GM23248 (cell line): Measurements from ENCODE around the gene SPPL3. TPM values are rescaled to one million over a fixed set of nuclear protein-coding genes. Genes with fewer than 3 reads are reported as not detected.

ENCODE experiments used
- DNase-seq: peaks from one replicate; pipeline ENCODE4 v3.0.0-alpha.2; 2015
- H2AFZ ChIP-seq: fragments of 200-600 bp; sonication (generic); 2 replicates; pipeline ENCODE4 v1.6.1; 2016; ENCODE audit warnings: antibody characterized with exemption
- H3F3A ChIP-seq: fragments of 200-600 bp; sonication (generic); 2 replicates; pipeline ENCODE4 v1.6.1; 2016; ENCODE audit warnings: mild to moderate bottlenecking, antibody characterized with exemption, mixed run types; ENCODE audit not compliant: insufficient read depth
- H3K27ac ChIP-seq: fragments of 200-600 bp; sonication (generic); 2 replicates; pipeline ENCODE4 v1.5.1; 2016; ENCODE audit warnings: mild to moderate bottlenecking
- H3K27me3 ChIP-seq: fragments of 200-600 bp; sonication (generic); replicated peaks from 2 replicates; pipeline ENCODE4 v1.6.1; 2016; ENCODE audit warnings: mild to moderate bottlenecking; ENCODE audit not compliant: insufficient read depth
- H3K36me3 ChIP-seq: fragments of 200-600 bp; sonication (generic); 2 replicates; pipeline ENCODE4 v1.6.1; 2016; ENCODE audit warnings: low read depth, mild to moderate bottlenecking
- H3K4me1 ChIP-seq: fragments of 200-600 bp; sonication (generic); 2 replicates; pipeline ENCODE4 v1.6.1; 2016; ENCODE audit warnings: mild to moderate bottlenecking; ENCODE audit not compliant: insufficient read depth
- H3K4me2 ChIP-seq: fragments of 200-600 bp; sonication (generic); one replicate; pipeline ENCODE4 v1.6.1; 2016; ENCODE audit warnings: mild to moderate bottlenecking; ENCODE audit not compliant: unreplicated experiment
- H3K4me3 ChIP-seq: fragments of 200-600 bp; sonication (generic); 2 replicates; pipeline ENCODE4 v1.5.1; 2016; ENCODE audit warnings: mild to moderate bottlenecking
- H3K79me2 ChIP-seq: fragments of 200-600 bp; sonication (generic); 2 replicates; pipeline ENCODE4 v1.6.1; 2016; ENCODE audit warnings: mild to moderate bottlenecking; ENCODE audit not compliant: insufficient read depth
- H3K9ac ChIP-seq: fragments of 200-600 bp; sonication (generic); 2 replicates; pipeline ENCODE4 v1.6.1; 2016; ENCODE audit warnings: mild to moderate bottlenecking
- H3K9me2 ChIP-seq: fragments of 200-600 bp; sonication (generic); 2 replicates; pipeline ENCODE4 v1.6.1; 2016; ENCODE audit warnings: mixed run types, mild to moderate bottlenecking, moderate library complexity; ENCODE audit not compliant: insufficient read depth
- H3K9me3 ChIP-seq: fragments of 200-600 bp; sonication (generic); one replicate; pipeline ENCODE4 v1.6.1; 2017; ENCODE audit warnings: low read depth
- H4K20me1 ChIP-seq: fragments of 200-600 bp; sonication (generic); 2 replicates; pipeline ENCODE4 v1.6.0; 2016; ENCODE audit not compliant: insufficient read depth
- EZH2 ChIP-seq: fragments of 200-600 bp; sonication (generic); IDR thresholded peaks from 2 replicates; pipeline ENCODE4 v1.6.1; 2018; ENCODE audit warnings: antibody characterized with exemption, mild to moderate bottlenecking; ENCODE audit not compliant: insufficient read depth, poor library complexity, severe bottlenecking
- EZH2phosphoT487 ChIP-seq: fragments of 200-600 bp; sonication (generic); IDR thresholded peaks from 2 replicates; pipeline ENCODE4 v1.6.1; 2018; ENCODE audit warnings: antibody characterized with exemption, moderate library complexity, mild to moderate bottlenecking, low read depth; ENCODE audit not compliant: insufficient read depth
- WGBS, 2 experiments: methylation state at CpG; one replicate each; pipeline ENCODE4 v1.1.6; 2015 to 2017; ENCODE audit warnings: low lambda C conversion rate in 2 of 2, low coverage in 1 of 2; ENCODE audit errors: missing lambda C conversion rate in 2 of 2; 5-methylcytosine and 5-hydroxymethylcytosine counted together
- in situ Hi-C: fragments of 300-500 bp; cut with MboI; formaldehyde crosslinking; loops from 2 replicates; pipeline ENCODE4 v1.15.0; 2020
- polyA plus RNA-seq: library from polyadenylated mRNA; unstranded; fragments of >200 nt; fragmentation: Nextera tagmentation; extraction: Ambion mirVana; gene quantifications from 2 replicates; pipeline ENCODE4 v1.2.1, GENCODE V29; 2016
- total RNA-seq: library from RNA; depleted of rRNA; stranded (reverse); fragments of >200 nt; shearing (Covaris generic); gene quantifications from 2 replicates; pipeline ENCODE4 v1.2.3, GENCODE V29; 2014

SPPL3 gene
- total and polyA plus RNA-seq, 2 experiments from 2014 or later: 8.1 to 24.8 TPM

- Histone ChIP-seq H4K20me1 (peaks cover 16% of the 10 kb centered on the region), H3F3A (0 out of 2 replicates have a peak, but pooled peaks cover 13% of the 10 kb centered on the region), H3K36me3 (no peaks in the 10 kb centered on the region), H3K4me1 (peaks cover 20% of the 10 kb centered on the region), H3K4me3 (no peak overlapping the region), H3K9me2 (no peaks in the 10 kb centered on the region), H3K79me2 (peaks cover 87% of the 10 kb centered on the region), H3K9ac (no peak overlapping the region), H3K27ac (no peak overlapping the region), H3K4me2 (no peak overlapping the region), H3K9me3 (no peaks in the 10 kb centered on the region), H3K27me3 (no peaks in the 10 kb centered on the region), H2AFZ (no peak overlapping the region)
- TF ChIP-seq EZH2phosphoT487 (no peak), EZH2 (no peak)
- in situ Hi-C loops: no loop called here
- DNase-seq: no peak
- 85 to 87% methylated on average over 4 of the region's 4 CpGs for WGBS, 2 experiments
Observed at GRCh38 chr12:120836114-120836684, 68.0 kb downstream of the SPPL3 start.

- H4K20me1 ChIP-seq: peaks cover 16% of the 10 kb centered on the region
- 61 to 71% methylated on average over 1 of the region's 1 CpG for WGBS, 2 experiments
- no peak overlapping the region for H3K9ac ChIP-seq
Observed at GRCh38 chr12:120835657-120836056, 68.5 kb downstream of the SPPL3 start.

GRCh38 chr12:120835304-120835612 lies 68.9 kb downstream of the SPPL3 start:
- H2AFZ ChIP-seq: no peak overlapping the region
- H3K27me3 ChIP-seq: no peaks in the 10 kb centered on the region
- H3K4me3 ChIP-seq: no peak overlapping the region
- WGBS, 2 experiments: 77 to 78% methylated on average over 4 of the region's 4 CpGs
- 0 out of 2 replicates have a peak, but pooled peaks cover 13% of the 10 kb centered on the region for H3F3A ChIP-seq
- H3K9ac ChIP-seq: no peak overlapping the region
- TF ChIP-seq EZH2 (no peak), EZH2phosphoT487 (no peak)
- in situ Hi-C loops: no loop called here
- peaks cover 83% of the 10 kb centered on the region for H3K79me2 ChIP-seq
- H3K9me3 ChIP-seq: no peaks in the 10 kb centered on the region
- peaks cover 20% of the 10 kb centered on the region for H3K4me1 ChIP-seq
- H4K20me1 ChIP-seq: peaks cover 16% of the 10 kb centered on the region
- no peak for DNase-seq
- no peaks in the 10 kb centered on the region for H3K36me3 ChIP-seq
- no peak overlapping the region for H3K27ac ChIP-seq
- no peak overlapping the region for H3K4me2 ChIP-seq
- no peaks in the 10 kb centered on the region for H3K9me2 ChIP-seq

More at GRCh38 chr12:120835657-120836056, 68.5 kb downstream of the SPPL3 start:
- Histone ChIP-seq H3K27ac (no peak overlapping the region), H3K36me3 (no peaks in the 10 kb centered on the region), H3K4me2 (no peak overlapping the region), H3K27me3 (no peaks in the 10 kb centered on the region), H2AFZ (no peak overlapping the region), H3K4me1 (peaks cover 20% of the 10 kb centered on the region), H3F3A (0 out of 2 replicates have a peak, but pooled peaks cover 13% of the 10 kb centered on the region), H3K4me3 (no peak overlapping the region), H3K9me2 (no peaks in the 10 kb centered on the region), H3K9me3 (no peaks in the 10 kb centered on the region), H3K79me2 (peaks cover 86% of the 10 kb centered on the region)
- in situ Hi-C loops: no loop called here
- TF ChIP-seq EZH2 (no peak), EZH2phosphoT487 (no peak)
- no peak for DNase-seq

GRCh38 chr12:120834489-120835303 lies 69.5 kb downstream of the SPPL3 start:
- no peak overlapping the region for H3K27ac ChIP-seq
- DNase-seq: no peak
- no peaks in the 10 kb centered on the region for H3K27me3 ChIP-seq
- H3K36me3 ChIP-seq: no peaks in the 10 kb centered on the region
- H3K4me2 ChIP-seq: no peak overlapping the region
- no peak overlapping the region for H3K9ac ChIP-seq
- no peak overlapping the region for H2AFZ ChIP-seq
- in situ Hi-C loops: no loop called here
- H3F3A ChIP-seq: 0 out of 2 replicates have a peak, but pooled peaks cover 13% of the 10 kb centered on the region
- H3K9me3 ChIP-seq: no peaks in the 10 kb centered on the region
- TF ChIP-seq EZH2phosphoT487 (no peak), EZH2 (no peak)
- H4K20me1 ChIP-seq: peaks cover 16% of the 10 kb centered on the region
- H3K9me2 ChIP-seq: no peaks in the 10 kb centered on the region
- WGBS, 2 experiments: 80 to 88% methylated on average over 4 of the region's 4 CpGs
- no peak overlapping the region for H3K4me3 ChIP-seq
- H3K4me1 ChIP-seq: peaks cover 20% of the 10 kb centered on the region
- peaks cover 81% of the 10 kb centered on the region for H3K79me2 ChIP-seq
